ENCODE data around the gene AMN1.
"Not testable (repeated sequence)": the region's sequence is repeated elsewhere in the genome, so short reads cannot be mapped to it uniquely, and the experiment has no call there.

AMN1 gene

DNA sequence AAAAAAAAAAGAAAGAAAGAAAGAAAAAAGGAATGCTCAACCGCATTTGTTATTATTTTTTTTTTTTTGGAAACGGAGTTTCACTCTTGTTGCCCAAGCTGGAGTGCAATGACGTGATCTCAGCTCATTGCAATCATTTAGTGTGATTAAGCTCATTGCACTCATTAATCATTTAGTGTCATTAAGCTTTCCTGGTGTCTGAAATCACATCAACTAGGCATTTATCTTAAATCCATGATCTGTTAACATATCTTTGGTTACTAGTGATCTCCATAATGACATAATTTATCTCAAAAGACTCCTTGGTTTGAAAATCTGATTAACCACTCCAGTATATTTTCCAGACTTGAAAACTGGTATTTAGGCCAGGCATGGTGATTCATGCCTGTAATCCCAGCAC, 43.0 kb downstream of the AMN1 start:
- DNase-seq (ENCODE audit: low read depth) = no peak

DNA sequence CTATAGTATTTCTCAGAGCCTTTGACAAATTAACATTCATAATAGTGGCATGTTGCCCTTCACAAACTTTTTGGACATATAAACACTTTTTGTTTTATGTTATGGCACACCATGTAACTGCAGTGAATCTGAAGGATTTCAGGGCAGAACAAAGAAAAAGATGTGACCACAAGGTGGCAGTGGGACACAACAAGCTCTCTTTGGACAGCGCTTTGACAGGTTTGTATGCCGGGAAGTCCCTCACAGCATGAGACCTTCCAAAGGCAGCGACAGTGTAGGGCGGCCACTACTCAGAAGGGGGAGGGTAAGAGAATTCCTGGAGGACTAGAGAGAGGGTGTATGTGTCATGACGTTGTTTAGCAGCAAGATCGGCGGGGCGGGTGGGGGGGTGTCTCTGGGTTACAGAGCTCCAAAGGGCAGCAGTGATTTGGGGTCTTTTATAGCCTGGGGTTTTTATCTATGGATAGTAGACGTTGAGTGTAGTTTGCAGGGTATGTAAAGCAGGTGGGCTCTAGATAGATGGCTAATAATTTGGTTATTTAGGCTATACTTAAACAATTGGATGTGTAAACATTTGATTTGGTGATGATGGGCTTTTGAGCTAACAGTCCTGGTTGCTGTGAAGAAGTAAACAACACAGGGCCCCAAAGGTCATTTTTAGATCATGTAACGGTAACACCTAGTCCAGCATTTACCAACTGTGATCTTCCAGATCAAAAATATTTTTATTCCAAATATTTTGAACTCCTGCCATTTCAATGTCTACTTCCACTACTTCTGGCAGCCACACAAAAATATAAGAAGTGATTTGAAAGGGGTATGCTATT, 46.5 kb downstream of the AMN1 start:
- peak; percentile 45 for DNase-seq (ENCODE audit: low read depth)

DNA sequence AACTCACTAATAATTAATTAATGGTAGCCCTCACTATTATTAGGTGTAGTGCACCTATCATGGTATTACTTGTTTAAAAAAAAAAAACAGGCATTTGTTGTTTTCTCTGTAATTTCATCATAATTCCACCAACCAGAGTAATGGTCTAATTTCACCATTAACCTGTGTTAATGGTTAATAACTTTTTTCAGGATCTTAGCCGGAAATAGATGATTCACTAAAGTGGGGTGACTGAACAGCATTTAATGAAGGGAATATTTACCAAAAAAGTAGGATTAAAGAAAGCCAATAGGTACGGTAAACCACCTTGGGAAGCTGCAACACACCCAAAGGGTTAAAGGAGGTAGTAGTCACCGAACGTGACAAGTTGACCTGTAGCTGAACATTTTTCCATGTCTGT, 56.3 kb downstream of the AMN1 start:
- DNase-seq (ENCODE audit: low read depth) = no peak

DNA sequence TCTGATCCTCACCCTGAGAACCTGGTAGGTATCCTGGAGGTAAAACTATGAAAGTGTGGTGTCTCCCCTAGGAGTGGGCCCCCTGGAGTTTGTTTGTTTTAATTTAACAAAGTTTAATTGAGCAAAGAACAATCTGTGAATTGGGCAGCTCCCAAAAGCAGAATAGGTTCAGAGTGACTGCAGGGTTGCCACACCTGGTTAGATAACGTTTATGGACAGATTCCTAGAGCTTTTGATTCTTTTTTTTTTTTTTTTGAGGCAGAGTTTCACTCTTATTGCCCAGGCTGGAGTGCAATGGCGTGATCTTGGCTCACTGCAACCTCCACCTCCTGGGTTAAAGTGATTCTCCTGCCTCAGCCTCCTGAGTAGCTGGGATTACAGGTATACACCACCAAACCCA, 59.2 kb downstream of the AMN1 start:
- not testable (repeated sequence) for DNase-seq (ENCODE audit: low read depth)

DNA sequence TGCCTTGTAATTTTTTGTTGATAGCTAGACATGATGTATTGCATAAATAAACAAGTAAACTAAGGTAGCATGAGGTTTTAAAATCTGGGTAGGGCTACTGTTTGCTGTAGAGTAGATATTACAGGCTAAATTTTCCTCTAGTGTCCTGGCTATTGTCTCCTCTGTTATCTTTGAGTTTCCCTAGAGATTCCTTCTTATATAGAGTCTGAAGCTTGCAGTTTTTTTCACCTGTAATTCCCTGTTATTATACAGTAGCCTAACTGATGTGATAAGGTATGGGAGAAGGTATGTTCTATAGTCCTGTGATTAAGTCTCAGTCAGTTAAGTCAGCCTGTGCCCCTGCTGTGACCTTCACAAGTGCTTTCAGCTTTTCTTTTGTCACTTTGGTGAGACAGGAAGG, 59.8 kb downstream of the AMN1 start:
- no peak for DNase-seq (ENCODE audit: low read depth)

DNA sequence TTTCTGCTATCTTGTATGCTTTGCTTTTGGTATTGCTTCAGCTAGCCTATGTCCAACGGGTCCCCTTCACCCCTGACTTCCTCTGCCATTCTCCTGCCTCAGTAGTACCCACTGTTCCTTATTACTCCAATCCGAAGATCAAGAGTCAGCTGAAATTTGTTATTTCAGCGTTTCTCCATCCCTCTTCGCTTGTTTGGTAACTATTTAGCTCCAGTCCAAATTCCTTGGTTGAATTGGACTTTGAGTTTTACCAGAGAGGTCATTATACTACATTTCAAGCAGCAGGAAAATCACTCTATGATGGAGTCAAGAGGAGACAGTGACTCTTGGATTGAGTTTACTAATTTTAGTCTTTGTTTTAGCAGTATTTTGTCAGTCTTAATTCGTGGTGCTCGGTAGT, 64.8 kb downstream of the AMN1 start:
- DNase-seq (ENCODE audit: low read depth) = no peak

DNA sequence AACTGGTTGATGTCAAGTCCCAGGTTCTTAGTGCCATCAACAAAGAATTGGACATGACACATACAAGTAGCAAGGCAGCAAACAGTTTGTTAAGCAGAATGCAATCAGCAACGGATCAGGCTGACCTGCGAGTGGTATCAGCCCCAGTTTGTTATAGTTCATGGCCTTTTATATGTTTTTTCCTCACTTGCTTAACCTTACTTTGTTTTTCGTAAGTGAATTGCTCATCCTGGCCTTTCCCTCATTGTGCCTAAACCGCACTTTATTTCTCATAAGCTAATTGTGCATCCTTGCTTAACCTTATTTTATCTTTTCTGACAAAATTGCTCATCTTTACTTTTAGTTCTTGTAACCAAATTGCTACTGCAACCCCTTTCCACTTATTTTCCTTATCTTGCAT, 65.2 kb downstream of the AMN1 start:
- no peak for DNase-seq (ENCODE audit: low read depth)

DNA sequence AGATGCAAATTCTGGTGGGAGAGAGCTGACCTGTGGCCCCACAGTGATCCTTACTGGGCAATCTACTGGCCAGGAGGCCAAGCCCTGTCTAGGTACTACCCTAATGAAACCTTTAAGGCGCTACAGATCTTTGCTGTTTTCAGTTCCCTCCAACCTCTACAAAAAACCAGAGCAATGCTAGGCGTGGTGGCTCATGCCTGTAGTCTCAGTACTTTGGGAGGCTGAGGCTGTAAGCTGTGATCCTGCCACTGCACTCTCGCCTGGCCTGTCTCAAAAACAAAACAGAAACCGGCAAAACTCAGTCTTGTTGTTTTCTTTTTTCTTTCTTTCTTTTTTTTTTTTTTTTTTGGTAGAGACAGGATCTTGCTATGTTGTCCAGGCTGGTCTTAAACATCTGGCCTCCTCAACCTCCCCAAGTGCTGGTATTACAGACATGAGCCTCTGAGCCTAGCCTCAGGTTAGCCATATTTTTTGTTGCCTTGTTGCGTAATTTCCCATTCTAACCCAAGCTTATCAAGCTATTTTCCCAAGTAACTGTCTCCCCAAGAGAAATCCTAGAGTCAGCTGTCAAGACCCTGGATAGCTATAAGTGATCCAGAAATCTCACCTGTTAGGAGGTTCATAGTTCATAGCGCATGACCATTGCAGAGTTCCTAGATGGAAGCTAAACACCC, 66.5 kb downstream of the AMN1 start:
- DNase-seq (ENCODE audit: low read depth) = no peak

DNA sequence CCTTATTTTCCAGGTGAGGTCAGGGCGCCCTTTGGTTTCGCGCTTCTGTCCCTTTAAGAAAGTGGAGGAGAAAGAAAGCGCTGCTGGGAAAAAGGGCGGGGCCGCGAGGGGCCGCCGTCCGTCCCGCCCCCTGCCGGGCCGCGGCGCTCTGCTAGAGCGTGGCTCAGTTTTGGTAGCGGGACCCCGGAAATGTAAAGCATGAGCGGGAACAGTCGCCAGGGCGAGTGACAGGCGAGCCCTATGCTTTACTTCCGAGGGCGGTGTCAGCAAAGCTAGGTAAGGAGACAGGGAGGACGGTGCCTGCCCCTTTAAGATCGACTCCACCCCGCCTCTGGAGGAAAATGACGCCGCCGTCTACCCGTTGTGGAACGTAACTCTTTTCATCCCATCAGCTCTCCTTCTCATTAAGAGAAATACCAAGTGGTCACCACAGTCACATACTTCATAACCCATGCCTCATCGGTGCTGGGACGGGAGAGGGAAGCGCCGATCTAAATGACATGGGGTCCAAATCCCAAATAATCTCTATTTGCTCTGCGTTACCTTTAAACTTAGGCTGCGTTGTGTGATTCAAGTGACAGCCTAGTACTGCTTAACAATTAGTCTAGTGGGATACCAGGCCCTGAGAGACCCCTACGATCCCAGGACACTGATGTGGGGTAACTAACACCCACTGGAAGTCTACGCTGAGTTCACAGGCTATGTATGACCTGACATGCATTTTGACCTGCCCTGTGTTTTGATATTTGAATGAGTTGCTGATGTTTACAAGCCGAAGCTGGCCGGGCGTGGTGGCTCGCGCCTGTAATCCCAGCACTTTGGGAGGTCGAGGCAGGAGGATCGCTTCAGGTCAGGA, 69.5 kb downstream of the AMN1 start, which contains the start of gene ETFBKMT:
TSS of gene ETFBKMT (plus strand) at position 602 of the 856 bp plus-strand sequence. CDS start 2,266 bp downstream, outside the sequence.
- peak; percentile 44 for DNase-seq (ENCODE audit: low read depth)

DNA sequence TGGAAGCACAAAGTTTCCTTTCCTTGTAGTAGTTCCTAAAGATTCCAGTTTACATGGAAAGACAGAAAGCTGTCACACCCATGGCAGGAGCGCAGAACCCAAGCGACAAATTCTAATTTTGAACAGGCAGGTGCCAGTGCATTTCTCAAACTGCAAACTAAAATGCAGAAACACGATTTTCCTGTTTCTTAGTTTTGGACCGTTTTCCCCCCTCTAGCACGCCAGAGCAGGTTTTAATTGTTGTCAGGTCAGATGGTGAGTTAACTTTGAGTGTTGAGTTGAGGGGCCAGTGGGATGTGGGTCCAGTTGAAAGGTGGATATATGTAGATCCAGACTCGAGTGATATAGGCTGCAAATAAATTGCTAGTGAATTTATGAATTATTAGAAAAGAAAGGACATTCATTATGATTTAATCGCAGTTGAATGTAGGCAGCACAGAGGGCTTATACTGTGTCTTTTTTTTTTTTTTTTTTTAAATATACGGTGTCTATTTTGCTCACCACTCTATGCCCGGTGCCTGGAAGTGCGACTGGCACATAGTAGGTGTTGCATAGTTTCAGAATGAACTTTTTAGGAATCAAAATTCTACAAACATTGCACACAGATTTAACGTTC, 70.2 kb downstream of the AMN1 start:
- DNase-seq (ENCODE audit: low read depth) = no peak

DNA sequence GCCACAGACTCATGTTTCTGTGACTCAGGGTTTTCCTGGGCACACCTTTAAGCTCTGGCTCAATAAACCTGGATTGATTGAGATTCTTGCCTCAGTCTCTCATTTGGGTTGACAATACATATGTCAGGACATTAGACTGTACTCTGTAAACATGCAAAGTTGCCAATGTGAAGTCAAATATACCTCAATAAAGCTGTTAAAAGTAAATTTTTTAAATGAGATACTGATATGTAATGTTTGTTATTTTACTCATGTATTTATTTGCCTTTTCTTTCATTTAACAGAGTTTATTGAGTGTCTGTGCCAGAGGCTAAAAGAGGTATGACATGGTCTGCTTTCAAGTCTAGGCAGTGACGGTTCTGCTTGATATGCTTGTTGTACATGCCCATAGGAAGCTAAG, 73.0 kb downstream of the AMN1 start:
- no peak for DNase-seq (ENCODE audit: low read depth)

DNA sequence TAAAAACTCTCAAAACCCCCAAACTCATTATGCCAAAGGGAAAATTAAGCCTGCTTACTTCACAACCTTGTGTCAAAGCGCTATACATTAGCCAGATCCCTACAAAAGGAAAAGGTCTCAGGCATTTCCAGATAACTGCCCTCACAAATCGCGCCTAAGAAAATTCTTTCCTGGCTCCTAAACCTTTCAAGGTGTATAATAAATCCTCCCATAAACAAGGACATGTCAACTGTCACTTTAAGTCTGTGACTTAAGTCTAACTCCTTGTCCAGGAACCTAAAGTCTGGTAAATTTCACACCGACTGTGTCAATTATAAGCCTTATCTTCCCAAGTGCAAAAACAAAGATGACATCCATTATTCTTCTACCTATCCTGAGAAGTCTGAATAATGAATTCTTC, 73.6 kb downstream of the AMN1 start:
- DNase-seq (ENCODE audit: low read depth) = no peak

DNA sequence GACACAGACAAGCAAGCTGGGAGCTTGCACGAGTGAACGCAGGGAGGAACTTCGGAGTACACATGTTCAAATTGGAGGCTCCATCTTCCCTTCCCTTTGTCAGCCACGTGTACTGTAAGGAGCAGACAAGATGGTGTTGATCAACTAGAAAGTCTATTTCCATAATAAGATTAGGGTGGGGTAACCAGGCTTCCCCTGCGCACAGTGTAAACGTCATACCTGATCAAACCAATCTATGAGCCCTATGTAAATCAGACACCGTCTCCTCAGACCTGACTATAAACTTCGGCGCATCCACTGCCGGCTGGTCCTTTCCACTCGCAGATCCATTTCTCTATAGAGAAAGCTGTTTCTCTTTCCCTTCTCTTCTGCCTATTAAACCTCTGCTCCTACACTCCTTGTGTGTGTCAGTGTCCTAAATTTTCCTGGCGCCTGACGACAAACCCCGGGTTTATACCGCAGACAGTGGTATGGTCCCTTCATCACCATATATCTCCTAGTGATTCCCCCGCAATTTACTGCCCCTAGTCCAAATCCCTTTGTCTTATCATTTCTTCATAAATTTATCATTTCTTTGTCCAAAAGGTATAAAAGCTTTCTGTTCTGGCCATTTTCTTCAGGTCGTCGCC, 76.8 kb downstream of the AMN1 start:
- no peak for DNase-seq (ENCODE audit: low read depth)

DNA sequence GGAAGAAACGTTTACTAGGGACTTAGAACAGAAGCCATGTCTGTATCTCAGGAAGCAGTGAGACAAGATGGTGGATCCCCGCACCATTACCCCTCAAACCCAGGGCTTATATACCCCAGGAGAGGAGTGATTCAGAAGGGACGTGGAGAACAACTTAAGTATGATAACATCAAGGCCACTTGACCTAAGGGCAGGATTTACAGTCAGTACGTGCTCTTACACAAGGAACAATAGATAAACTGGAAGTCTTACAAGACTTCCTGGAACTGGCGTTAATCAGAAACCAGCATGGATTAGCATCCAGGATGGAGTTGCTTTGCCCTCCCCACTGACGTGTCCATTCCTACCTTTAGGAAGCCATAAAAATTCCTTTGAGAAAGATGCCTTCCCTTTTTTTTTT, 77.9 kb downstream of the AMN1 start:
- DNase-seq (ENCODE audit: low read depth) = no peak

DNA sequence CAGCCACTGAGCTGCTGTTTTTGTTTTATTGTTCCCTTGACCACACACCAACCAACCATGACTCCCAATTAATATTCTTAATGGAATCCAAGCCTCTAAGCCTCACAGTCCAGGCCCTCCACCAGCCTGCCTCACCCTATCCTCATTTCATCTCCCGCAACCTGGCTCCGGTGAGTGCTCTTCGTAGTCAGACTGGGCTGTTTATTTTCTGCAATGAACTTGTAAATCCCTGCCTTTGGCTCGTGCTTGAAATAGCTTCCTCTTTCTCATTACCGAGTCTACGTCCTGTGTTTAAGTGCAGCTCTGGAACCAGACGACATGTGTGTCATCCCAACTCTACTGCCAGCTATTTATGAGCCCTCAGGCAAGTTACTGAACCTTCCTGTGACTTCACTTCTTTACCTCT, 81.7 kb downstream of the AMN1 start:
- DNase-seq (ENCODE audit: low read depth) = no peak

DNA sequence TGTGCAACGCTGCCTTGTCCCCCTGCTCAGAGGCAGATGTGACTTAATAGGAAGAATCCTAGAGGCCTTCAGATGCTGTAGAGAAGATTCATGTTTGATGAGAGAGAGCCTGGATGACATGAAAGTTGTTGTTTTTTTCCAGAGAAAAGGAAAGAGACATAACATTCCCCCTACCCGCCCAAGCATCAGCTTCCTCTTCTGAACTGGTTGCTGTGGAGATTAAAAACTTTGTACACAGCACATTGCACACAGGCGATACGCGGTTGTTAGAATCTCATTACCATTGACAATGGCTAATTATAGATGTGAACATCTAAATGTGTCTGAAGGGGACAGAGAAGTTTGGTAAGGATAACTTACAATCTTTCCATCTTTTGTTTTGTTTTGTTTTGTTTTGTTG, 82.9 kb downstream of the AMN1 start:
- no peak for DNase-seq (ENCODE audit: low read depth)

DNA sequence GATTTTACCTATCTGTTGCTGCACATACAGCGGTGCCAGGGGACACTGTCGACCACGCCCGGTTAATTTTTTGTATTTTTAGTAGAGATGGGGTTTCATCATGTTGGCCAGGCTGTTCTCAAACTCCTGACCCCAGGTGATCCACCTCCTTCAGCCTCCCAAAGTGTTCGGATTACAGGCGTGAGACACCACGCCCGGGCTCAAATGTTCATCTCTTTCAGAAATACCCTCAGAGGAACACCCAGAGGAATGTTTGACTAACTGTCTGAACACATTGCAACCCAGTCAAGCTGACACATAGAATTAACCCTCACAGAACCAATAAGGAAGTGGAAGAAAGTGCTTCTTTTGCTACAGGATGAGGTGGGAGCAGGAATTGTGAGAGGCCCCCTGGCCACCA, 84.3 kb downstream of the AMN1 start:
- no peak for DNase-seq (ENCODE audit: low read depth)

DNA sequence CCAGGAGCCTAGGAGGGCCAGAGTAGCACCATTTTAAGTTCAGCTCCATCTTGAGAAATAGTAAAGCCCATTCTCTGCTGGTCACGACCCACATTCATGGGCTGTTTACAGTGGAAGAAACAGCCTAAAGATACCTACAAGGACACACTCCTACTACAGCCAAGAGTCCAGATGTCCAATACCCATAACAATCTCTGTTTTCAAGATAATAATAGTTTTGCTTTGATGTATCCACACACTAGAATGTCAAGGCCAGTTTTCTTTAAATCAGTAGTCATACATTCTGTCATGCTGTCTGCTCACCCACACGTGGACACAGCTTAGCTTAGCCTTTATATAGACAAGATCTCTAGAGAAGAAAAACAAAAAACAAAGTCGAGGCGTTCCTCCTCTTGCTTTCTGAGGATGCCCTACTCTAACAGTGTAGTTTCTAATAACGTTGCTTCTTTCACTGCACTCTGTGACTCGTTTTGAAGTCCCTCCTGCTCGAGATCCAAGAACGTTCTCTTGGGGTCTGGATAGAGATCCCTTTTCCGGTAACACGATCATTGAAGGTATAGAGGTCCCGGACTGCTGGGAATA, 87.2 kb downstream of the AMN1 start:
- DNase-seq (ENCODE audit: low read depth) = no peak

DNA sequence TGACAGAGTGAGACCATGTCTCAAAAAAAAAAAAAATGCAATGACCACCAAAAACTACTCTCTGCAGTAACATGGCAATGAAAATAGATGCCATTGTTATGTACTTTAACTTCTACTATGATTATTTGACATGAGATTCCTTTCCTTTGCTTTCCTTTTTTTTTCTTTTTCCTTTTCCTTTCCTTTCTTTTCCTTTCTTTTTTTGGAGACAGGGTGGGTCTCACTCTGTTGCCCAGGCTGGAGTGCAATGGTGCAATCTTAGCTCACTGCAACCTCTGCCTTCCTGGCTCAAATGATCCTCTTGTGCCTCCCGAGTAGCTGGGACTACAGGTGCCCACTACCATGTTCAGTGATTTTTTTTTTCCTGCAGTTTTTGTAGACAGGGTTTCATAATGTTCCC, 94.2 kb downstream of the AMN1 start:
- no peak for DNase-seq (ENCODE audit: low read depth)

DNA sequence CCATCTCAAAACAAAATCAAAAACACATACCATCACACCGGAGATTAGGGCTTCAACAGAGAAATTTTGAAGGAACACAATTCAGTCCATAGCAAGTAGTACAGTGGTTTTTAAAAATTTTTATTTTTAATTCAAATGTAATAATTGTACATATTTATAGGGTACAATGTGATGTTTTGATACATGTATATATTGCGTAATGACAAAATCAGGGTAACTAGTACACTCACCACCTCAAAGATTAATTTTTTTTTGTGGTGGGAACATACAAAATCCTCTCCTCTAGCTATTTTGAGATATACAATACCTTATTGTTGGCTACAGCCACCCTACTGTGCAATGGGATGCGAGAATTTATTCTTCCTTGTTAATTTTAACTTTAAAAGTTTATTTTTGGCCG, 95.4 kb downstream of the AMN1 start:
- no peak for DNase-seq (ENCODE audit: low read depth)

DNA sequence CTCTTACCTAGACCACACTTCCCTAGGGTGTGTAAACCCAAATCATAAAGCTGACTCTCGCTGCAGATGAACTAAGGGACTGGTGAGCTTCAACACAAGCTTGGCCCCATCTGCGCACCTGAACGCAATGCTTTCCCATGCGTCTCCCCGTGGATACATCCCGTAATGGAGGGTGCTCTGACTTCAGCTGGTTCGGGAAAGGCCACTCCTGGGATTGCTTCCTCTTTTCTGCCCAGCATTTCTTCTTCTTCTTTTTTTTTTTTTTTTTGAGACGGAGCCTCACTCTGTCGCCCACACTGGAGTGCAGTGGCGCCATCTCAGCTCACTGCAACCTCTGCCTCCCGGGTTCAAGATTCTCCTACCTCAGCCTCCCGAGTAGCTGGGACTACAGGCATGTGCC, 97.0 kb downstream of the AMN1 start:
- DNase-seq (ENCODE audit: low read depth) = no peak

Data from non-pigmented ciliary epithelial cell (primary cell).